ENCODE results near the gene MAN1A2. TPM values are rescaled to one million over a fixed set of nuclear protein-coding genes. Genes with fewer than 3 reads are reported as not detected.

The MAN1A2 gene
- total RNA-seq, 2 experiments from 2014 or later, result 33.8 to 35.0 TPM

GRCh38 chr1:117500584-117500983 is 133.3 kb downstream of the MAN1A2 start:
- no peaks in the 10 kb centered on the region for H3K4me1 Mint-ChIP-seq
- no peak for DNase-seq
- ChIA-PET CTCF (interaction anchor here (1.3 kb wide), 1 partner anchor 12 kb away, joined by 3 read pairs; no protein-coding TSS in a partner anchor), POLR2A (no interaction called here)
- peaks cover 8% of the 10 kb centered on the region for H3K36me3 Mint-ChIP-seq (ENCODE audit: low read depth)
- H3K27me3 Mint-ChIP-seq, result no peaks in the 10 kb centered on the region
- H3K9me3 Mint-ChIP-seq, result no peaks in the 10 kb centered on the region
- no peak overlapping the region for H3K4me3 Mint-ChIP-seq
- H3K27ac Mint-ChIP-seq, result no peak overlapping the region

GRCh38 chr1:117501281-117501680 is 134.0 kb downstream of the MAN1A2 start:
- Mint-ChIP-seq H3K9me3 (no peaks in the 10 kb centered on the region), H3K4me3 (no peak overlapping the region), H3K36me3 (ENCODE audit: low read depth) (peaks cover 8% of the 10 kb centered on the region), H3K27ac (no peak overlapping the region), H3K4me1 (no peaks in the 10 kb centered on the region), H3K27me3 (no peaks in the 10 kb centered on the region)
- ChIA-PET POLR2A (no interaction called here), CTCF (interaction anchor here (1.3 kb wide), 1 partner anchor 12 kb away, joined by 3 read pairs; no protein-coding TSS in a partner anchor)
- no peak for DNase-seq

GRCh38 chr1:117511273-117511672 is 144.0 kb downstream of the MAN1A2 start:
- no peaks in the 10 kb centered on the region for H3K9me3 Mint-ChIP-seq
- H3K4me3 Mint-ChIP-seq, result no peak overlapping the region
- no peak overlapping the region for H3K27ac Mint-ChIP-seq
- no peaks in the 10 kb centered on the region for H3K4me1 Mint-ChIP-seq
- H3K27me3 Mint-ChIP-seq, result no peaks in the 10 kb centered on the region
- POLR2A ChIA-PET, result no interaction called here
- CTCF ChIA-PET, result interaction anchor here (4.5 to 4.6 kb wide), 2 partner anchors 23 to 244 kb away, joined by 33 to 102 read pairs; no protein-coding TSS in a partner anchor
- no peaks in the 10 kb centered on the region for H3K36me3 Mint-ChIP-seq (ENCODE audit: low read depth)
- no peak for DNase-seq

- no peak overlapping the region for H3K27ac Mint-ChIP-seq
- ChIA-PET CTCF (interaction anchor here (0.6 to 4.6 kb wide), 14 partner anchors 11 to 386 kb away, joined by 3 to 102 read pairs (median 4); no protein-coding TSS in a partner anchor), POLR2A (interaction anchor here (1.3 kb wide), 1 partner anchor 22 kb away, joined by 3 read pairs; no protein-coding TSS in a partner anchor)
- no peaks in the 10 kb centered on the region for H3K4me1 Mint-ChIP-seq
- H3K36me3 Mint-ChIP-seq (ENCODE audit: low read depth), result peaks cover 11% of the 10 kb centered on the region
- H3K27me3 Mint-ChIP-seq, result no peaks in the 10 kb centered on the region
- no peak overlapping the region for H3K4me3 Mint-ChIP-seq
- no peak for DNase-seq
- H3K9me3 Mint-ChIP-seq, result no peaks in the 10 kb centered on the region
Observed at GRCh38 chr1:117512728-117513321, 145.6 kb downstream of the MAN1A2 start.

GRCh38 chr1:117523111-117523510 is 155.9 kb downstream of the MAN1A2 start:
- H3K4me1 Mint-ChIP-seq, result peaks cover 5% of the 10 kb centered on the region
- no peak for DNase-seq
- H3K27ac Mint-ChIP-seq, result no peak overlapping the region
- H3K4me3 Mint-ChIP-seq, result no peak overlapping the region
- H3K36me3 Mint-ChIP-seq (ENCODE audit: low read depth), result peaks cover 5% of the 10 kb centered on the region
- no peaks in the 10 kb centered on the region for H3K27me3 Mint-ChIP-seq
- ChIA-PET POLR2A (no interaction called here), CTCF (interaction anchor here (1.2 to 2.6 kb wide), 2 partner anchors 12 kb away, joined by 4 to 21 read pairs; no protein-coding TSS in a partner anchor)
- H3K9me3 Mint-ChIP-seq, result no peaks in the 10 kb centered on the region

GRCh38 chr1:117527074-117527473 is 159.8 kb downstream of the MAN1A2 start:
- no peak overlapping the region for H3K4me3 Mint-ChIP-seq
- POLR2A ChIA-PET, result interaction anchor here (0.6 kb wide), 1 partner anchor 160 kb away, joined by 3 read pairs; the partner anchor contains the start of gene MAN1A2
- DNase-seq, result no peak
- no peaks in the 10 kb centered on the region for H3K9me3 Mint-ChIP-seq
- CTCF ChIA-PET, result interaction anchor here (0.9 to 2.4 kb wide), 3 partner anchors 9 to 230 kb away, joined by 3 to 12 read pairs (median 4); no protein-coding TSS in a partner anchor
- peaks cover 9% of the 10 kb centered on the region for H3K36me3 Mint-ChIP-seq (ENCODE audit: low read depth)
- peaks cover 3% of the 10 kb centered on the region for H3K4me1 Mint-ChIP-seq
- H3K27ac Mint-ChIP-seq, result no peak overlapping the region
- no peaks in the 10 kb centered on the region for H3K27me3 Mint-ChIP-seq

- Mint-ChIP-seq H3K27ac (no peak overlapping the region), H3K4me3 (no peak overlapping the region), H3K4me1 (peaks cover 3% of the 10 kb centered on the region), H3K36me3 (ENCODE audit: low read depth) (peaks cover 9% of the 10 kb centered on the region), H3K9me3 (no peaks in the 10 kb centered on the region), H3K27me3 (no peaks in the 10 kb centered on the region)
- CTCF ChIA-PET, result interaction anchor here (0.9 to 2.4 kb wide), 5 partner anchors 8 to 230 kb away, joined by 3 to 12 read pairs (median 4); no protein-coding TSS in a partner anchor
- DNase-seq, result no peak
- POLR2A ChIA-PET, result interaction anchor here (0.6 kb wide), 1 partner anchor 160 kb away, joined by 3 read pairs; the partner anchor contains the start of gene MAN1A2
Observed at GRCh38 chr1:117527566-117528102, 160.4 kb downstream of the MAN1A2 start.

- peaks cover 3% of the 10 kb centered on the region for H3K4me1 Mint-ChIP-seq
- no peaks in the 10 kb centered on the region for H3K27me3 Mint-ChIP-seq
- ChIA-PET CTCF (interaction anchor here (0.9 to 2.1 kb wide), 4 partner anchors 145 to 229 kb away, joined by 4 to 5 read pairs (median 4); no protein-coding TSS in a partner anchor), POLR2A (no interaction called here)
- H3K4me3 Mint-ChIP-seq, result no peak overlapping the region
- H3K9me3 Mint-ChIP-seq, result no peaks in the 10 kb centered on the region
- peaks cover 4% of the 10 kb centered on the region for H3K36me3 Mint-ChIP-seq (ENCODE audit: low read depth)
- no peak overlapping the region for H3K27ac Mint-ChIP-seq
- DNase-seq, result no peak
Observed at GRCh38 chr1:117529683-117530082, 162.4 kb downstream of the MAN1A2 start.

- DNase-seq, result no peak
- Mint-ChIP-seq H3K27me3 (no peaks in the 10 kb centered on the region), H3K4me3 (no peak overlapping the region), H3K36me3 (ENCODE audit: low read depth) (peaks cover 4% of the 10 kb centered on the region), H3K9me3 (no peaks in the 10 kb centered on the region), H3K4me1 (peaks cover 3% of the 10 kb centered on the region), H3K27ac (no peak overlapping the region)
- ChIA-PET POLR2A (no interaction called here), CTCF (interaction anchor here (1.0 kb wide), 2 partner anchors 222 to 227 kb away, joined by 3 read pairs; no protein-coding TSS in a partner anchor)
Observed at GRCh38 chr1:117531222-117531621, 164.0 kb downstream of the MAN1A2 start.

- Mint-ChIP-seq H3K36me3 (ENCODE audit: low read depth) (no peaks in the 10 kb centered on the region), H3K4me1 (peaks cover 3% of the 10 kb centered on the region), H3K4me3 (no peak overlapping the region), H3K27ac (no peak overlapping the region), H3K27me3 (no peaks in the 10 kb centered on the region), H3K9me3 (no peaks in the 10 kb centered on the region)
- ChIA-PET POLR2A (interaction anchor here (1.1 to 2.6 kb wide), 7 partner anchors 20 to 223 kb away, joined by 3 to 14 read pairs (median 7); partner anchors contain the start of gene TENT5C), CTCF (interaction anchor here (0.6 to 6.1 kb wide), 59 partner anchors 8 to 475 kb away, joined by 3 to 220 read pairs (median 5); partner anchors contain the start of genes GDAP2, TENT5C, TTF2 and WDR3)
- DNase-seq, result peak; percentile 36
Observed at GRCh38 chr1:117534995-117535467, 167.8 kb downstream of the MAN1A2 start.

GRCh38 chr1:117535821-117536220 is 168.6 kb downstream of the MAN1A2 start:
- peaks cover 5% of the 10 kb centered on the region for H3K4me1 Mint-ChIP-seq
- H3K36me3 Mint-ChIP-seq (ENCODE audit: low read depth), result no peaks in the 10 kb centered on the region
- H3K9me3 Mint-ChIP-seq, result no peaks in the 10 kb centered on the region
- H3K27ac Mint-ChIP-seq, result no peak overlapping the region
- H3K4me3 Mint-ChIP-seq, result no peak overlapping the region
- H3K27me3 Mint-ChIP-seq, result no peaks in the 10 kb centered on the region
- CTCF ChIA-PET, result interaction anchor here (0.6 to 6.1 kb wide), 41 partner anchors 8 to 476 kb away, joined by 3 to 220 read pairs (median 5); partner anchors contain the start of genes GDAP2, TENT5C, TTF2 and WDR3
- POLR2A ChIA-PET, result interaction anchor here (0.7 to 2.6 kb wide), 4 partner anchors 77 to 223 kb away, joined by 3 to 10 read pairs (median 6); no protein-coding TSS in a partner anchor
- no peak for DNase-seq

- POLR2A ChIA-PET, result no interaction called here
Observed at GRCh38 chr1:117537291-117537920, 170.2 kb downstream of the MAN1A2 start.

More at GRCh38 chr1:117537291-117537920, 170.2 kb downstream of the MAN1A2 start:
- Mint-ChIP-seq H3K27me3 (no peaks in the 10 kb centered on the region), H3K9me3 (no peaks in the 10 kb centered on the region), H3K36me3 (ENCODE audit: low read depth) (no peaks in the 10 kb centered on the region), H3K4me3 (no peak overlapping the region), H3K27ac (no peak overlapping the region), H3K4me1 (peaks cover 8% of the 10 kb centered on the region)
- CTCF ChIA-PET, result interaction anchor here (3.2 to 6.1 kb wide), 3 partner anchors 136 to 219 kb away, joined by 12 to 220 read pairs (median 112); no protein-coding TSS in a partner anchor
- no peak for DNase-seq

Measured in activated CD4-positive, alpha-beta memory T cell treated with anti-CD3 and anti-CD28 coated beads, Interleukin-2, amount 10 ng/mL, durations not matched to agents 7 days and 5 days (primary cell).